Lower lobe of right lung (tissue), 2 donors: ENCODE measurements around the gene C1QL2. TPM values are rescaled to one million over a fixed set of nuclear protein-coding genes. Genes with fewer than 3 reads are reported as not detected.

ENCODE experiments used
- ATAC-seq, 2 donors: fragments of 200-7000 bp; cut with Tn5 transposase; one replicate each; pipeline ENCODE4 v1.9.1; 2020 to 2022; ENCODE audit warnings: mild to moderate bottlenecking in 2 of 2, moderate library complexity in 2 of 2
- DNase-seq: peaks from one replicate; pipeline ENCODE4 v3.0.0-alpha.2; 2020
- H3K27ac ChIP-seq: fragments of 200-600 bp; one replicate; pipeline ENCODE4 v1.8.0; 2022
- H3K27me3 ChIP-seq: fragments of 200-600 bp; one replicate; pipeline ENCODE4 v1.8.0; 2022; ENCODE audit warnings: low read depth
- H3K36me3 ChIP-seq: fragments of 200-600 bp; one replicate; pipeline ENCODE4 v1.8.0; 2022; ENCODE audit warnings: mild to moderate bottlenecking
- H3K4me1 ChIP-seq: fragments of 200-600 bp; one replicate; pipeline ENCODE4 v1.8.0; 2022
- H3K4me3 ChIP-seq: fragments of 200-600 bp; one replicate; pipeline ENCODE4 v1.8.0; 2022; ENCODE audit warnings: mild to moderate bottlenecking
- H3K9me3 ChIP-seq: fragments of 200-600 bp; one replicate; pipeline ENCODE4 v1.8.0; 2022
- CTCF ChIP-seq: fragments of 200-600 bp; IDR thresholded peaks from one replicate; pipeline ENCODE4 v1.8.0; 2022; ENCODE audit warnings: antibody characterized with exemption, mild to moderate bottlenecking
- intact Hi-C: fragments of 100-400 bp; cut with DNase I; formaldehyde crosslinking; loops from one replicate; pipeline ENCODE4 v1.11.0; 2022
- total RNA-seq: library from RNA; stranded (reverse); fragmentation: NEBNext Ultra II Directional; extraction: Animal tissue kit (Norgen Biotek cat#: 25700); gene quantifications from one replicate; pipeline ENCODE4 v1.2.1, GENCODE V29; 2021
- donor health status: DM: no; HTN: yes; CAD: no; lungs with severe emphysema.

C1QL2 gene
- total RNA-seq, 1 donor from 2014 or later, result not detected

DNA sequence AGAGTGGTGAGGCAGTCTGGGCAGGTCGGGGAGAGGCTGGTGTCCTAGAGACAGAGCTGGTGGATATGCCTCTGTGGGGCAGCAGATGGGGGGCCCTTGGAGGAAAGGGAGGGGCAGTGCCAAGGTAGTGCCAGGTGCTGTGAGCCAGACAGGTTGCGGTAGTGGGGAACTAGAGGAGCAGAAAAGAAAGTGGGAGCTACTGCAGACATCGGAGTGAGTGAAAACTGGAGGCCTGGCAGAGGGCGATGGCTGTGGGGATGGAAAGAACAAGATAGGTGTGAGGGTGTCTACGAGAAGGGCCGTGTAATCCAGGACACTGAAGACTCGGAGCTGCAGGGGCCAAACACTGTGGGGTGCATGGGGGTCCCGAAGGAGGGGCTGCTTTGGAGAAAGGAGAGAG lies 21.7 kb downstream of the C1QL2 start:
- intact Hi-C loops, result no loop called here
- TF ChIP-seq CTCF, result no peak
- Histone ChIP-seq H3K27me3 (peaks cover 18% of the 10 kb centered on the region), H3K27ac (no peak overlapping the region), H3K4me1 (no peaks in the 10 kb centered on the region), H3K9me3 (no peaks in the 10 kb centered on the region), H3K4me3 (no peak overlapping the region), H3K36me3 (no peaks in the 10 kb centered on the region)
- ATAC-seq (no peak), DNase-seq (no peak)

DNA sequence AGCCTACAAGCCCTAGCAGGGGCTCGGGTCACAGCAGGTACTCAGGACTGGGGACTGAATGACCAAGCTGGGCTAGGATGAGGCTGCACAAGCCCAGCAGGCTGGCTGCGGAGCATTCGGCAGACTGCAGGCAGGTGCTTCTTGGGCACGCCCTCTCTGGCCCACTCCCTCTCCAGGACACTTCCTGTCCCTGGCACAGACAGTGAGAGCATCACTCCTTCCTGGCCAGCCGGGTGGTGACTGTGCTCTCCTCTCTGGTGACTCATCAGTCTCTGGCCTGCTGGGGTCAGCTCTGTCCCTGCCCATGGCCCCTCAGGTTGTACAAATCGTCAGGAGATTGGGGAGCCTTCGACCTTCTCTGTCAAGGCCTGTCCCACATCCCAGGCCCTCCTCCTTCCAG lies 22.5 kb downstream of the C1QL2 start:
- ATAC-seq, result no peak
- Histone ChIP-seq H3K27ac (no peak overlapping the region), H3K9me3 (no peaks in the 10 kb centered on the region), H3K4me3 (no peak overlapping the region), H3K36me3 (no peaks in the 10 kb centered on the region), H3K27me3 (peaks cover 18% of the 10 kb centered on the region), H3K4me1 (no peaks in the 10 kb centered on the region)
- intact Hi-C loops, result no loop called here
- DNase-seq, result no peak
- TF ChIP-seq CTCF, result no peak

DNA sequence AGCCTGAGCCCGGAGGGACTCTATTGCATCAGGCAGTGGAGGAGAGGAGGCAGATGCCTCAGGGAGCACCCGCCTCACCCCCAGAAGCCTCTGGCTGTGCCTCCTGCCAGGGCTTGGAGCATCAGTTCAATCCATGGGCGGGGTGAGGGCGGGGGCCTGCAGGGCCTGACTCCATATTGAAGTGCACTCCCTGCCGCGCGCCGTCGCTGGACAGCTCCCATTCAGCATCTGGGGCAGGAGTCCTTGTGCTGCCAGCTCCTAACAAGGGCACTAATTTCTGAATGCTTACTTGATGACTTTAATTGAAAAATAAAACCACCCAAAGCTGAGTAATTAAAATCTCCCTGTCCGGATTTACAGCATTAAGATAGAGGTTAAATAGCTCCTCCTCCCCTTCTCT lies 23.8 kb downstream of the C1QL2 start:
- no peak for DNase-seq
- H3K27me3 ChIP-seq, result peaks cover 21% of the 10 kb centered on the region
- ATAC-seq, result no peak
- H3K4me3 ChIP-seq, result no peak overlapping the region
- no peaks in the 10 kb centered on the region for H3K4me1 ChIP-seq
- no peak for TF ChIP-seq CTCF
- H3K9me3 ChIP-seq, result no peaks in the 10 kb centered on the region
- intact Hi-C loops, result no loop called here
- H3K36me3 ChIP-seq, result no peaks in the 10 kb centered on the region
- no peak overlapping the region for H3K27ac ChIP-seq

DNA sequence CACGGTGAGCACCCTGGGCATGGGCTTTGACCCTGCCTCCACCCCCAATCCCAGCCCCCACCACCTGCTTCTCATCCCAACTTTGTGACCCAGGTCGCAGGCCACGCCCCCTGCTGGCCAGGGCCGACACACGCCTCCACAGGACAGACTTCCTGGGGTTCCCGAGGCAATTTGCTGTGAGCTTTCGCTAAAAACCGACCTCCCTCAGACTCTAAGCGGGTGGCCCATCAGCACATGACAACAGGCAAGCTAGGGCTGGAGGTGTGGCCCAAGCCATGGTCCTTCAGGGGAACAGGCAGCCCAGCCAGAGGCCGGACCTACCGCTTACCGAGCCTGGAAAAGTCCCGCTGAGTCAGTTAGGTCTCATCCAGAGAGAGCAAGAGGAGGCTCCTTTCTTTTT lies 31.9 kb downstream of the C1QL2 start:
- H3K36me3 ChIP-seq, result no peaks in the 10 kb centered on the region
- ATAC-seq (peak in 1 of 2 donors; percentile 33), DNase-seq (peak; percentile 66)
- no peak overlapping the region for H3K4me3 ChIP-seq
- TF ChIP-seq CTCF, result peak; percentile 47
- peaks cover 36% of the 10 kb centered on the region for H3K27me3 ChIP-seq
- no peaks in the 10 kb centered on the region for H3K4me1 ChIP-seq
- H3K9me3 ChIP-seq, result no peaks in the 10 kb centered on the region
- intact Hi-C loops, result no loop called here
- H3K27ac ChIP-seq, result no peak overlapping the region

- H3K4me3 ChIP-seq, result no peak overlapping the region
- no peak for ATAC-seq
- H3K4me1 ChIP-seq, result no peaks in the 10 kb centered on the region
These were observed 35.2 kb downstream of the C1QL2 start for GRCh38 chr2:119123389-119123788.

More at GRCh38 chr2:119123389-119123788, 35.2 kb downstream of the C1QL2 start:
- TF ChIP-seq CTCF, result no peak
- H3K27me3 ChIP-seq, result peaks cover 26% of the 10 kb centered on the region
- no peak for DNase-seq
- intact Hi-C loops, result no loop called here
- no peaks in the 10 kb centered on the region for H3K9me3 ChIP-seq
- no peak overlapping the region for H3K27ac ChIP-seq
- no peaks in the 10 kb centered on the region for H3K36me3 ChIP-seq
